Small intestine (tissue), 7 donors: ENCODE data around the gene C13orf46. TPM values are rescaled to one million over a fixed set of nuclear protein-coding genes. Genes with fewer than 3 reads are reported as not detected.

ENCODE experiments used
- DNase-seq, 2 donors: peaks; one replicate each; pipeline versions ENCODE4 v3.0.0 to v3.0.0-alpha.2; 2013
- FAIRE-seq: peaks from 2 replicates; lab custom pipeline; 2012; peaks lifted over from hg19 to GRCh38; lab: Jason Lieb, UNC
- H3K27ac ChIP-seq, 3 donors: one replicate each; pipeline ENCODE4 v1.5.1; 2013; ENCODE audit warnings: low read length in 2 of 3, mild to moderate bottlenecking in 2 of 3, control low read depth in 1 of 3, inconsistent platforms in 1 of 3, low read depth in 1 of 3, moderate library complexity in 1 of 3
- H3K27me3 ChIP-seq, 3 donors: one replicate each; pipeline ENCODE4 v1.6.1; 2013; ENCODE audit warnings: low read length in 3 of 3, inconsistent platforms in 1 of 3; ENCODE audit not compliant: control insufficient read depth in 3 of 3, insufficient read depth in 3 of 3
- H3K36me3 ChIP-seq, 3 donors: one replicate each; pipeline ENCODE4 v1.6.1; 2013; ENCODE audit warnings: low read length in 3 of 3, inconsistent platforms in 1 of 3, low read depth in 1 of 3, mild to moderate bottlenecking in 1 of 3, moderate library complexity in 1 of 3; ENCODE audit not compliant: control insufficient read depth in 3 of 3, insufficient read depth in 2 of 3
- H3K4me1 ChIP-seq, 3 donors: one replicate each; pipeline ENCODE4 v1.6.1; 2013; ENCODE audit warnings: low read length in 2 of 3, inconsistent platforms in 1 of 3, low read depth in 1 of 3, mild to moderate bottlenecking in 1 of 3, moderate library complexity in 1 of 3; ENCODE audit not compliant: control insufficient read depth in 3 of 3, insufficient read depth in 2 of 3
- H3K4me3 ChIP-seq, 3 donors: one replicate each; pipeline ENCODE4 v1.5.1; 2013; ENCODE audit warnings: low read length in 3 of 3, control low read depth in 1 of 3, inconsistent platforms in 1 of 3, low read depth in 1 of 3, mild to moderate bottlenecking in 1 of 3, moderate library complexity in 1 of 3
- H3K9me3 ChIP-seq, 2 donors: one replicate each; pipeline ENCODE4 v1.6.1; 2013; ENCODE audit warnings: low read depth in 1 of 2, low read length in 1 of 2; ENCODE audit not compliant: control insufficient read depth in 2 of 2, insufficient read depth in 1 of 2
- WGBS, 3 donors: extraction: QIAGEN DNeasy Blood & Tissue Kit; methylation state at CpG; one replicate each; pipeline ENCODE4 v1.1.7; 2013; 5-methylcytosine and 5-hydroxymethylcytosine counted together
- polyA plus RNA-seq, 4 donors: library from polyadenylated mRNA; stranded (reverse) in 3 of 4; unstranded in 1 of 4; fragments of 200-250 nt in 3 of 4; fragments of 120-200 nt in 1 of 4; gene quantifications; one replicate each; pipeline versions ENCODE4 v1.2.1 to v1.2.3, GENCODE V29; 2013
- donor health status: healthy with polysubstance abuse.
- donor health status: control.
- donor health status: control.
- donor health status: Bipolar disorder and iron deficiency.
- donor health status: healthy.

C13orf46 gene
- polyA plus RNA-seq, 4 donors, result 0.04 to 0.27 (median 0.22) TPM; not detected in 1

- no peaks in the 10 kb centered on the region for H3K4me1 ChIP-seq
- no peak overlapping the region for H3K4me3 ChIP-seq
- H3K9me3 ChIP-seq, result peaks cover 0 to 2% of the 10 kb centered on the region in 2 donors
- H3K27me3 ChIP-seq, result no peaks in the 10 kb centered on the region
- no peak for DNase-seq
- H3K27ac ChIP-seq, result no peak overlapping the region
- no peak for FAIRE-seq
- WGBS, 3 donors, result 87 to 98% (median 89%) methylated on average over 2 of the region's 2 CpGs
- H3K36me3 ChIP-seq, result no peaks in the 10 kb centered on the region
Observed at GRCh38 chr13:113965383-113965874, 8.4 kb downstream of the C13orf46 start.

GRCh38 chr13:113964251-113964995, 9.5 kb downstream of the C13orf46 start:
- Histone ChIP-seq H3K4me1 (no peaks in the 10 kb centered on the region), H3K27me3 (no peaks in the 10 kb centered on the region), H3K27ac (no peak overlapping the region), H3K36me3 (no peaks in the 10 kb centered on the region), H3K4me3 (no peak overlapping the region), H3K9me3 (peaks cover 0 to 6% of the 10 kb centered on the region in 2 donors)
- DNase-seq (no peak), FAIRE-seq (no peak)
- 86 to 92% (median 88%) methylated on average over 20 to 21 of the region's 21 CpGs for WGBS, 3 donors

- WGBS, 3 donors, result 77 to 94% (median 80%) methylated on average over 16 of the region's 16 CpGs
- Histone ChIP-seq H3K36me3 (no peaks in the 10 kb centered on the region), H3K27ac (no peak overlapping the region), H3K4me3 (no peak overlapping the region), H3K4me1 (no peaks in the 10 kb centered on the region), H3K9me3 (peaks cover 0 to 16% of the 10 kb centered on the region in 2 donors), H3K27me3 (no peaks in the 10 kb centered on the region)
- DNase-seq, result no peak
- no peak for FAIRE-seq
Observed at GRCh38 chr13:113963376-113963775, 10.5 kb downstream of the C13orf46 start.

GRCh38 chr13:113962975-113963374, 10.9 kb downstream of the C13orf46 start:
- 84 to 90% (median 86%) methylated on average over 12 to 16 of the region's 17 CpGs for WGBS, 3 donors
- Histone ChIP-seq H3K36me3 (no peaks in the 10 kb centered on the region), H3K4me1 (no peaks in the 10 kb centered on the region), H3K27ac (no peak overlapping the region), H3K27me3 (no peaks in the 10 kb centered on the region), H3K4me3 (no peak overlapping the region), H3K9me3 (peaks cover 0 to 17% of the 10 kb centered on the region in 2 donors)
- no peak for DNase-seq
- FAIRE-seq, result no peak

- FAIRE-seq, result no peak
- peaks cover 0 to 17% of the 10 kb centered on the region in 2 donors for H3K9me3 ChIP-seq
- DNase-seq, result no peak
- WGBS, 3 donors, result 74 to 91% (median 84%) methylated on average over 11 of the region's 11 CpGs
- H3K36me3 ChIP-seq, result no peaks in the 10 kb centered on the region
- no peak overlapping the region for H3K27ac ChIP-seq
- no peaks in the 10 kb centered on the region for H3K27me3 ChIP-seq
- H3K4me3 ChIP-seq, result no peak overlapping the region
- no peaks in the 10 kb centered on the region for H3K4me1 ChIP-seq
Observed at GRCh38 chr13:113962386-113962785, 11.5 kb downstream of the C13orf46 start.

GRCh38 chr13:113960276-113960948, 13.5 kb downstream of the C13orf46 start:
- FAIRE-seq (no peak), DNase-seq (no peak)
- Histone ChIP-seq H3K9me3 (peaks cover 0 to 19% of the 10 kb centered on the region in 2 donors), H3K27me3 (no peaks in the 10 kb centered on the region), H3K36me3 (no peaks in the 10 kb centered on the region), H3K4me3 (no peak overlapping the region), H3K4me1 (no peaks in the 10 kb centered on the region), H3K27ac (no peak overlapping the region)
- WGBS, 3 donors, result 72 to 75% (median 75%) methylated on average over 6 of the region's 6 CpGs

- Histone ChIP-seq H3K4me3 (no peak overlapping the region), H3K36me3 (no peaks in the 10 kb centered on the region), H3K4me1 (no peaks in the 10 kb centered on the region), H3K9me3 (peaks cover 0 to 25% of the 10 kb centered on the region in 2 donors), H3K27me3 (no peaks in the 10 kb centered on the region), H3K27ac (no peak overlapping the region)
- FAIRE-seq, result no peak
- 41 to 88% (median 47%) methylated on average over 1 of the region's 1 CpG for WGBS, 3 donors
- DNase-seq, result no peak
Observed at GRCh38 chr13:113959198-113959597, 14.7 kb downstream of the C13orf46 start.

- Histone ChIP-seq H3K36me3 (no peaks in the 10 kb centered on the region), H3K4me3 (no peak overlapping the region), H3K9me3 (peaks cover 0 to 25% of the 10 kb centered on the region in 2 donors), H3K27ac (no peak overlapping the region), H3K27me3 (no peaks in the 10 kb centered on the region), H3K4me1 (no peaks in the 10 kb centered on the region)
- DNase-seq, result no peak
- no peak for FAIRE-seq
- 90 to 94% (median 93%) methylated on average over 22 of the region's 22 CpGs for WGBS, 3 donors
Observed at GRCh38 chr13:113958373-113958772, 15.5 kb downstream of the C13orf46 start.
